WTC11 (cell line): ENCODE data around the gene ACTR3C. TPM values are rescaled to one million over a fixed set of nuclear protein-coding genes. Genes with fewer than 3 reads are reported as not detected.

Experiments used
- ATAC-seq: fragments of 200-7000 bp; cut with Tn5 transposase; 2 replicates; pipeline ENCODE4 v1.10.0; 2021; ENCODE audit warnings: mild to moderate bottlenecking, moderate library complexity
- CTCF ChIA-PET: fragments of 300-600 bp; sonication (Branson Sonifier 250); formaldehyde crosslinking; loops from one replicate; lab custom pipeline; 2021; ENCODE audit warnings: antibody characterized with exemption; lab: Charles Lee
- POLR2A ChIA-PET: fragments of 350-600 bp; sonication (Branson Sonifier 250); formaldehyde crosslinking; loops from one replicate; lab custom pipeline; 2021; ENCODE audit warnings: antibody characterized with exemption; lab: Charles Lee
- DNase-seq: peaks from one replicate; pipeline ENCODE4 v3.0.0; 2021; ENCODE audit warnings: low spot score
- H3K27ac Mint-ChIP-seq: 2 replicates; pipeline ENCODE4 v1.8.0; 2021; ENCODE audit warnings: mixed read lengths
- H3K27me3 Mint-ChIP-seq: 2 replicates; pipeline ENCODE4 v1.8.0; 2021; ENCODE audit warnings: low read depth, mild to moderate bottlenecking, moderate library complexity, mixed read lengths
- H3K36me3 Mint-ChIP-seq: 2 replicates; pipeline ENCODE4 v1.8.0; 2021; ENCODE audit warnings: mixed read lengths
- H3K4me1 Mint-ChIP-seq: 2 replicates; pipeline ENCODE4 v1.8.0; 2022; ENCODE audit warnings: mixed read lengths
- H3K4me3 Mint-ChIP-seq: 2 replicates; pipeline ENCODE4 v1.8.0; 2021; ENCODE audit warnings: mild to moderate bottlenecking, moderate library complexity, mixed read lengths
- H3K9me3 Mint-ChIP-seq: 2 replicates; pipeline ENCODE4 v1.8.0; 2021; ENCODE audit warnings: mixed read lengths
- CBFB ChIP-seq: sonication (generic); formaldehyde crosslinking; IDR thresholded peaks from 2 replicates; pipeline ENCODE4 v1.8.1; 2022; ENCODE audit warnings: mild to moderate bottlenecking, low read depth, missing genetic modification reagents
- GABPB1 ChIP-seq: sonication (generic); formaldehyde crosslinking; IDR thresholded peaks from 2 replicates; pipeline ENCODE4 v1.8.1; 2023; ENCODE audit warnings: mild to moderate bottlenecking, missing genetic modification reagents
- KAT7 ChIP-seq: sonication (generic); formaldehyde crosslinking; IDR thresholded peaks from 2 replicates; pipeline ENCODE4 v1.8.1; 2023; ENCODE audit warnings: missing genetic modification reagents, mild to moderate bottlenecking, borderline replicate concordance
- NR1H2 ChIP-seq: sonication (generic); formaldehyde crosslinking; IDR thresholded peaks from 2 replicates; pipeline ENCODE4 v1.9.0; 2021; ENCODE audit warnings: mild to moderate bottlenecking, moderate library complexity, missing genetic modification reagents
- ZNF121 ChIP-seq: sonication (generic); formaldehyde crosslinking; IDR thresholded peaks from 2 replicates; pipeline ENCODE4 v1.8.0; 2023; ENCODE audit warnings: missing genetic modification reagents
- ZNF317 ChIP-seq: sonication (generic); formaldehyde crosslinking; IDR thresholded peaks from 2 replicates; pipeline ENCODE4 v1.8.1; 2023; ENCODE audit warnings: low read depth, mild to moderate bottlenecking, moderate library complexity, missing genetic modification reagents, borderline replicate concordance
- ZNF416 ChIP-seq: fragments of 250-450 bp; sonication (Bioruptor Pico); IDR thresholded peaks from 2 replicates; pipeline ENCODE4 v1.9.0; 2021; ENCODE audit warnings: mild to moderate bottlenecking, inconsistent platforms
- total RNA-seq: library from RNA; stranded (reverse); gene quantifications from 3 replicates; pipeline ENCODE4 v1.2.3, GENCODE V29; 2021
- TF ChIP-seq, protein P1 (sequence below): sonication (generic); formaldehyde crosslinking; IDR thresholded peaks from 2 replicates; pipeline ENCODE4 v1.8.1; 2023; ENCODE audit warnings: mild to moderate bottlenecking, missing genetic modification reagents, borderline replicate concordance
- TF ChIP-seq, protein P2 (sequence below): sonication (generic); formaldehyde crosslinking; IDR thresholded peaks from 2 replicates; pipeline ENCODE4 v1.8.1; 2022; ENCODE audit warnings: low read depth, mild to moderate bottlenecking, moderate library complexity, missing genetic modification reagents, borderline replicate concordance
- TF ChIP-seq, protein P3 (sequence below): sonication (generic); formaldehyde crosslinking; IDR thresholded peaks from 2 replicates; pipeline ENCODE4 v1.8.0; 2022; ENCODE audit warnings: mild to moderate bottlenecking, missing genetic modification reagents
- TF ChIP-seq, protein P4 (sequence below): sonication (generic); formaldehyde crosslinking; IDR thresholded peaks from 2 replicates; pipeline ENCODE4 v1.8.1; 2022; ENCODE audit warnings: mild to moderate bottlenecking, moderate library complexity, missing genetic modification reagents
- TF ChIP-seq, protein P5 (sequence below): sonication (generic); formaldehyde crosslinking; IDR thresholded peaks from 2 replicates; pipeline ENCODE4 v1.8.1; 2022; ENCODE audit warnings: low read depth, missing genetic modification reagents, borderline replicate concordance
- TF ChIP-seq, protein P6 (sequence below): fragments of 250-450 bp; sonication (Bioruptor Pico); conservative IDR thresholded peaks from 2 replicates; pipeline ENCODE4 v1.9.0; 2021; ENCODE audit warnings: mild to moderate bottlenecking

Gene ACTR3C
- total RNA-seq, 1 experiment from 2014 or later: 1.4 TPM

DNA sequence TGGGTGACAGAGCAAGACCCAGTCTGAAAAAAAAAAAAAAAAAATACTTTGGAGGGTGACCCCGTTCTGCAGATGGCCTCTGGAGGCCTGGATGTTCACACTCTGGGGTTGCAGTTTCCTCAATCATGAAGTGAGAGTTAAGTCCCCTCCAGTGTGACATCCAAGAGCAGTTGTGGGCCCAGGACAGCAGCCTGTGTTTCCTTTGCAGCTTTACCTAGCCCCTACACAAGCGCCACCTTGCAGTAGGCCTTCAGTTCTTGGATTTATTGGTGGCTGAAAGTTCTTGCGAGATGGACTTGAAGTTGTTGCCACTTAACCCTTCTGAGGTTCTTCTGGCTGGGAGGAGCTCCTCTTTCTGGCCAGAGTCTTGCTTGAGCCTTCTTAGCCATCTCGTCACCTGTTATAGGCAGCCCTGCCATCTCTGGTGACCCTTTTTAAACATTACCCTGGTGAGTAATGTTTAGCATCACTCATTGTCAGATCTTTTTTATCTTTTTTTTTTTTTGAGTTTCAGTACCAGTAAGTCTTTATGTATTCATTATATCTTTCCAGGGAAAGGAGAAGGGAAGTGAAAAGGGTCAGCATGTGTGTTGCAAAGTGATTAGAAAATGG lies 3.4 kb upstream of the ACTR3C start (continued):
- TF ChIP-seq, protein P1, sequence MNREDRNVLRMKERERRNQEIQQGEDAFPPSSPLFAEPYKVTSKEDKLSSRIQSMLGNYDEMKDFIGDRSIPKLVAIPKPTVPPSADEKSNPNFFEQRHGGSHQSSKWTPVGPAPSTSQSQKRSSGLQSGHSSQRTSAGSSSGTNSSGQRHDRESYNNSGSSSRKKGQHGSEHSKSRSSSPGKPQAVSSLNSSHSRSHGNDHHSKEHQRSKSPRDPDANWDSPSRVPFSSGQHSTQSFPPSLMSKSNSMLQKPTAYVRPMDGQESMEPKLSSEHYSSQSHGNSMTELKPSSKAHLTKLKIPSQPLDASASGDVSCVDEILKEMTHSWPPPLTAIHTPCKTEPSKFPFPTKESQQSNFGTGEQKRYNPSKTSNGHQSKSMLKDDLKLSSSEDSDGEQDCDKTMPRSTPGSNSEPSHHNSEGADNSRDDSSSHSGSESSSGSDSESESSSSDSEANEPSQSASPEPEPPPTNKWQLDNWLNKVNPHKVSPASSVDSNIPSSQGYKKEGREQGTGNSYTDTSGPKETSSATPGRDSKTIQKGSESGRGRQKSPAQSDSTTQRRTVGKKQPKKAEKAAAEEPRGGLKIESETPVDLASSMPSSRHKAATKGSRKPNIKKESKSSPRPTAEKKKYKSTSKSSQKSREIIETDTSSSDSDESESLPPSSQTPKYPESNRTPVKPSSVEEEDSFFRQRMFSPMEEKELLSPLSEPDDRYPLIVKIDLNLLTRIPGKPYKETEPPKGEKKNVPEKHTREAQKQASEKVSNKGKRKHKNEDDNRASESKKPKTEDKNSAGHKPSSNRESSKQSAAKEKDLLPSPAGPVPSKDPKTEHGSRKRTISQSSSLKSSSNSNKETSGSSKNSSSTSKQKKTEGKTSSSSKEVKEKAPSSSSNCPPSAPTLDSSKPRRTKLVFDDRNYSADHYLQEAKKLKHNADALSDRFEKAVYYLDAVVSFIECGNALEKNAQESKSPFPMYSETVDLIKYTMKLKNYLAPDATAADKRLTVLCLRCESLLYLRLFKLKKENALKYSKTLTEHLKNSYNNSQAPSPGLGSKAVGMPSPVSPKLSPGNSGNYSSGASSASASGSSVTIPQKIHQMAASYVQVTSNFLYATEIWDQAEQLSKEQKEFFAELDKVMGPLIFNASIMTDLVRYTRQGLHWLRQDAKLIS (CRISPR knock-in tag): no peak
- TF ChIP-seq CBFB (CRISPR knock-in tag): no peak
- TF ChIP-seq, protein P2, sequence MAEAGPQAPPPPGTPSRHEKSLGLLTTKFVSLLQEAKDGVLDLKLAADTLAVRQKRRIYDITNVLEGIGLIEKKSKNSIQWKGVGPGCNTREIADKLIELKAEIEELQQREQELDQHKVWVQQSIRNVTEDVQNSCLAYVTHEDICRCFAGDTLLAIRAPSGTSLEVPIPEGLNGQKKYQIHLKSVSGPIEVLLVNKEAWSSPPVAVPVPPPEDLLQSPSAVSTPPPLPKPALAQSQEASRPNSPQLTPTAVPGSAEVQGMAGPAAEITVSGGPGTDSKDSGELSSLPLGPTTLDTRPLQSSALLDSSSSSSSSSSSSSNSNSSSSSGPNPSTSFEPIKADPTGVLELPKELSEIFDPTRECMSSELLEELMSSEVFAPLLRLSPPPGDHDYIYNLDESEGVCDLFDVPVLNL (CRISPR knock-in tag): no peak
- TF ChIP-seq, protein P3, sequence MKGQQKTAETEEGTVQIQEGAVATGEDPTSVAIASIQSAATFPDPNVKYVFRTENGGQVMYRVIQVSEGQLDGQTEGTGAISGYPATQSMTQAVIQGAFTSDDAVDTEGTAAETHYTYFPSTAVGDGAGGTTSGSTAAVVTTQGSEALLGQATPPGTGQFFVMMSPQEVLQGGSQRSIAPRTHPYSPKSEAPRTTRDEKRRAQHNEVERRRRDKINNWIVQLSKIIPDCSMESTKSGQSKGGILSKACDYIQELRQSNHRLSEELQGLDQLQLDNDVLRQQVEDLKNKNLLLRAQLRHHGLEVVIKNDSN (CRISPR knock-in tag): no peak

DNA sequence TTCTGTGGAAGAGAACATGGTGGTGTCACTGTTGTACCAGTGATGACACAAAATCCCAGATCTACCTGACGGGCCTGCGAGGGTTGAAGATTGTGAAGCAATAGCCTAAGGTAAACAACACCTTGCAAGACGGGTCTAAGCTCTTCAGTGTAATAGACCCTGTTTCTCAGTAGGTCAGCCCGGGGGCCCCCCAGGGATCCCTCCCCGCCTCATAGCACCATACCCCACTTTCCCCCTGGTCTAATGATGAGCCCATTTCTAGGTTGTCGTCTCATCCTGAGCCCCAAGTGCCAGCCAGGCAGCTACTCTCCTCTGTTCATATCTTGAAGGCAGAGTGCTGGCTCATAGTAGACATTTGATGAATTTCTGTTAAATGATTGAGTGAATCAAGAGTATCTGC lies 2.6 kb upstream of the ACTR3C start:
- Mint-ChIP-seq H3K4me1 (peaks cover 63% of the 10 kb centered on the region), H3K27ac (no peak overlapping the region), H3K27me3 (peaks cover 14% of the 10 kb centered on the region), H3K4me3 (no peak overlapping the region), H3K9me3 (no peaks in the 10 kb centered on the region)
- no peak for DNase-seq
- TF ChIP-seq KAT7 (CRISPR knock-in tag) (no peak), NR1H2 (CRISPR knock-in tag) (no peak), ZNF317 (CRISPR knock-in tag) (no peak), ZNF416 (CRISPR knock-in tag) (no peak), GABPB1 (no peak), ZNF121 (CRISPR knock-in tag) (no peak)
- TF ChIP-seq, protein P4, sequence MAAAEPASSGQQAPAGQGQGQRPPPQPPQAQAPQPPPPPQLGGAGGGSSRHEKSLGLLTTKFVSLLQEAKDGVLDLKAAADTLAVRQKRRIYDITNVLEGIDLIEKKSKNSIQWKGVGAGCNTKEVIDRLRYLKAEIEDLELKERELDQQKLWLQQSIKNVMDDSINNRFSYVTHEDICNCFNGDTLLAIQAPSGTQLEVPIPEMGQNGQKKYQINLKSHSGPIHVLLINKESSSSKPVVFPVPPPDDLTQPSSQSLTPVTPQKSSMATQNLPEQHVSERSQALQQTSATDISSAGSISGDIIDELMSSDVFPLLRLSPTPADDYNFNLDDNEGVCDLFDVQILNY (CRISPR knock-in tag): no peak
- TF ChIP-seq, protein P5, sequence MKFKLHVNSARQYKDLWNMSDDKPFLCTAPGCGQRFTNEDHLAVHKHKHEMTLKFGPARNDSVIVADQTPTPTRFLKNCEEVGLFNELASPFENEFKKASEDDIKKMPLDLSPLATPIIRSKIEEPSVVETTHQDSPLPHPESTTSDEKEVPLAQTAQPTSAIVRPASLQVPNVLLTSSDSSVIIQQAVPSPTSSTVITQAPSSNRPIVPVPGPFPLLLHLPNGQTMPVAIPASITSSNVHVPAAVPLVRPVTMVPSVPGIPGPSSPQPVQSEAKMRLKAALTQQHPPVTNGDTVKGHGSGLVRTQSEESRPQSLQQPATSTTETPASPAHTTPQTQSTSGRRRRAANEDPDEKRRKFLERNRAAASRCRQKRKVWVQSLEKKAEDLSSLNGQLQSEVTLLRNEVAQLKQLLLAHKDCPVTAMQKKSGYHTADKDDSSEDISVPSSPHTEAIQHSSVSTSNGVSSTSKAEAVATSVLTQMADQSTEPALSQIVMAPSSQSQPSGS (CRISPR knock-in tag): no peak
- TF ChIP-seq, protein P6, sequence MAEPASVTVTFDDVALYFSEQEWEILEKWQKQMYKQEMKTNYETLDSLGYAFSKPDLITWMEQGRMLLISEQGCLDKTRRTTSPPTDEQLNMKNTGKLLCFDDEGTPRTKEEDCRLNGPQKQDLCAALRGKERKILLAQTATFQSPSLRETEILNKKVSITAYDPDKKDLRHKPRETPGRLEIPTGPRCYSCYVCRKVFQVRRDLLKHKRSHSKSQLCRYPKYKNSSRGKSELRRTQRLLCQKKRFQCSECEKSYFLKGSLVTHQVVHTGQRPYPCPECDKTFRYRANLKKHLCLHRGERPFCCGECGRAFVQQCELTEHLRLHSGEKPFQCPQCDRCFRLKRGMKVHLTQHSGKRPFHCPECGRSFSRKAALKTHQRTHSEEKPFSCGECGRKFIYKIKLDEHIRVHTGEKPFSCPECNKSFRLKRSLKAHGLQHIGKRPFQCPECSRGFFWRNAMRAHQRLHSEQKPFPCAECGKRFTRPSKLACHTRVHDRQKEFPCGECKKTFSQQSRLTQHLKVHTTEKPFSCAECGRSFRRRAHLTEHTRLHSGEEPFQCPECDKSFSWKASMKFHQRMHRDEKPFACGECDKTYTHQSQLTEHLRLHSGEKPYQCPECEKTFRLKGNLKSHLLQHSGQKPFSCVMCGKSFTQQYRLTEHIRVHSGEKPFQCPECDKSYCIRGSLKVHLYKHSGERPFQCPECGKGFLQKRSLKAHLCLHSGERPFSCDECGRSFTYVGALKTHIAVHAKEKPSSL: no peak
- TF ChIP-seq, all 79 proteins: peak for 0
- ChIA-PET POLR2A (no interaction called here), CTCF (interaction anchor here (0.6 to 1.5 kb wide), 2 partner anchors 9 kb away, joined by 5 read pairs; no protein-coding TSS in a partner anchor)
- peaks cover 27% of the 10 kb centered on the region for H3K36me3 Mint-ChIP-seq
- no peak for ATAC-seq
